ENCODE measurements around the gene SCAF1. TPM values are rescaled to one million over a fixed set of nuclear protein-coding genes. Genes with fewer than 3 reads are reported as not detected.
A peak's percentile ranks its signal among the peaks of the same experiment; 100 is the strongest.
"Not testable (repeated sequence)": the region's sequence is repeated elsewhere in the genome, so short reads cannot be mapped to it uniquely, and the experiment has no call there.

SCAF1 gene
- total and polyA plus RNA-seq, 7 donors, result 23.0 to 72.9 (median 45.5) TPM

DNA sequence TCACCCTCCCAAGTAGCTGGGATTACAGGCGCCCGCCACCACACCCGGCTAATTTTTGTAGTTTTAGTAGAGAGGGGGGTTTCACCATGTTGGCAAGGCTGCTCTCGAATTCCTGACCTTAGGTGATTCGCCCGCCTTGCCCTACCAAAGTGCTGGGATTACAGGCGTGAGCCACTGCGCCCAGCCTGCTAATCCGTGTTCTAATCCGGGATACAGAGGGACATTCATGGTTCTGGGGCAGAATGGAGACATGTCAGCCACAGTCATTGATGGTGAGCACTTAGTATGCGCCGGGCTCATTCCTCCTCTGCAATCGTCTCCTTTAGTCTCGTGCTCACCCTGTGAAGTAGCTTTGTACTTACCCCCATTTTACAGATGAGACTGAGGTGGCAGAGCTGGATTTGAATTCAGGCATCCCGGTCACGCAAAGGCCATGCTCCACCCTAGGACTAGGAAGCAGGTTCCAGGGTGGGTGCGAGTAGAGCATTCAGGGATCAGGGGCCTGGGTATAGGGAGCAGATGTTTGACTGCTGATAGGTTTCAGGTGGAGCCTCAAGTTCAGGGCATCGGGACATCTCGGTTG lies 10.3 kb upstream of the SCAF1 start:
- Histone ChIP-seq H3K9me3 (no peaks in the 10 kb centered on the region), H3K36me3 (ENCODE audit: insufficient read depth in 1 of 2, low read depth in 1 of 2) (peaks cover 0 to 16% of the 10 kb centered on the region in 2 donors), H3K4me3 (no peak overlapping the region), H3K27me3 (ENCODE audit: insufficient read depth in 3 of 3, low read length in 2 of 3) (peaks cover 0 to 4% (median 0%) of the 10 kb centered on the region in 3 donors), H3K4me1 (no peaks in the 10 kb centered on the region), H3K27ac (no peak overlapping the region)
- intact Hi-C loops (cut with DNase I), result no loop called here
- TF ChIP-seq, protein P1, sequence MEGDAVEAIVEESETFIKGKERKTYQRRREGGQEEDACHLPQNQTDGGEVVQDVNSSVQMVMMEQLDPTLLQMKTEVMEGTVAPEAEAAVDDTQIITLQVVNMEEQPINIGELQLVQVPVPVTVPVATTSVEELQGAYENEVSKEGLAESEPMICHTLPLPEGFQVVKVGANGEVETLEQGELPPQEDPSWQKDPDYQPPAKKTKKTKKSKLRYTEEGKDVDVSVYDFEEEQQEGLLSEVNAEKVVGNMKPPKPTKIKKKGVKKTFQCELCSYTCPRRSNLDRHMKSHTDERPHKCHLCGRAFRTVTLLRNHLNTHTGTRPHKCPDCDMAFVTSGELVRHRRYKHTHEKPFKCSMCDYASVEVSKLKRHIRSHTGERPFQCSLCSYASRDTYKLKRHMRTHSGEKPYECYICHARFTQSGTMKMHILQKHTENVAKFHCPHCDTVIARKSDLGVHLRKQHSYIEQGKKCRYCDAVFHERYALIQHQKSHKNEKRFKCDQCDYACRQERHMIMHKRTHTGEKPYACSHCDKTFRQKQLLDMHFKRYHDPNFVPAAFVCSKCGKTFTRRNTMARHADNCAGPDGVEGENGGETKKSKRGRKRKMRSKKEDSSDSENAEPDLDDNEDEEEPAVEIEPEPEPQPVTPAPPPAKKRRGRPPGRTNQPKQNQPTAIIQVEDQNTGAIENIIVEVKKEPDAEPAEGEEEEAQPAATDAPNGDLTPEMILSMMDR (IDR thresholded peaks at IDR 0.05), result no peak
- DNase-seq (no peak), ATAC-seq (peak in 1 of 4 donors; percentile 10)
- WGBS, 3 donors, result 83 to 85% (median 84%) methylated on average over 19 of the region's 19 CpGs

DNA sequence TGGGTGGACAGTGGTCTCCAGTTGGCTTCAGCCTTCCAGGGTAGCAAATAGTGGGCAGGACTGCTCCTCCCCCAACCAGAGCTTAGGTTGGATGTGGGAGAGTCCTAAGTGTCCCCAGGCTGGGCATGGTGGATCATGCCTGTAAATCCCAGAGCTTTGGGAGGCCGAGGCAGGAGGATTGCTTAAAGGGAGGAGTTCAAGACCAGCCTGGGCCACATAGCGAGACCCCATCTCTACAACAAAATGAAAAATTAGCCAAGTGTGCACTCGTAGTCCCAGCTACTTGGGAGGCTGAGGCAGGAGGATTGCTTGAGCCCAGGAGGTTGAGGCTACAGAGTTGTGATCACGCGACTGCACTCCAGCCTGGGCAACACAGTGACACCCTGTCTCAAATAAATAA lies 9.4 kb upstream of the SCAF1 start:
- TF ChIP-seq, protein P1 (IDR thresholded peaks at IDR 0.05), result no peak
- no peak for DNase-seq
- Histone ChIP-seq H3K27me3 (ENCODE audit: insufficient read depth in 3 of 3, low read length in 2 of 3) (peaks cover 0 to 4% (median 0%) of the 10 kb centered on the region in 3 donors), H3K4me1 (no peaks in the 10 kb centered on the region), H3K27ac (no peak overlapping the region), H3K9me3 (no peaks in the 10 kb centered on the region), H3K4me3 (no peak overlapping the region), H3K36me3 (ENCODE audit: insufficient read depth in 1 of 2, low read depth in 1 of 2) (peaks cover 0 to 11% of the 10 kb centered on the region in 2 donors)
- no peak for ATAC-seq
- 87 to 95% (median 92%) methylated on average over 5 of the region's 5 CpGs for WGBS, 3 donors
- intact Hi-C loops (cut with DNase I), result no loop called here

DNA sequence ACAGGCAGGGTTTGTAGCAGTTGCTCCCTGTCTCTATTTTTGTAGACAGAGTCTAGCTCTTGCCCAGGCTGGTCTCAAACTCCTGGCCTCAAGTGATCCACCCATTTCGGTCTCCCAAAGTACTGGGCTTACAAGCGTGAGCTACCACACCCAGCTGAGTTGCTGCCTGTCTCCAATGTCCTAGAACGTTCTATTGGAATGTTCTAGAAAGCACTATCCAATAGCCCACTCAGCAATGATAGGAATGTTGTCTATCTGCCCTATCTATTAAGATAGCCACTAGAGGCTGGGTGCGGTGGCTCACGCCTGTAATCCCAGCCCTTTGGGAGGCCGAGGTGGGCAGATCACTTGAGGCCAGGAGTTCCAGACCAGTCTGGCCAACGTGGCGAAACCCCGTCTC lies 8.7 kb upstream of the SCAF1 start:
- WGBS, 3 donors, result 53 to 72% (median 60%) methylated on average over 9 of the region's 9 CpGs
- not testable (repeated sequence) for ATAC-seq

DNA sequence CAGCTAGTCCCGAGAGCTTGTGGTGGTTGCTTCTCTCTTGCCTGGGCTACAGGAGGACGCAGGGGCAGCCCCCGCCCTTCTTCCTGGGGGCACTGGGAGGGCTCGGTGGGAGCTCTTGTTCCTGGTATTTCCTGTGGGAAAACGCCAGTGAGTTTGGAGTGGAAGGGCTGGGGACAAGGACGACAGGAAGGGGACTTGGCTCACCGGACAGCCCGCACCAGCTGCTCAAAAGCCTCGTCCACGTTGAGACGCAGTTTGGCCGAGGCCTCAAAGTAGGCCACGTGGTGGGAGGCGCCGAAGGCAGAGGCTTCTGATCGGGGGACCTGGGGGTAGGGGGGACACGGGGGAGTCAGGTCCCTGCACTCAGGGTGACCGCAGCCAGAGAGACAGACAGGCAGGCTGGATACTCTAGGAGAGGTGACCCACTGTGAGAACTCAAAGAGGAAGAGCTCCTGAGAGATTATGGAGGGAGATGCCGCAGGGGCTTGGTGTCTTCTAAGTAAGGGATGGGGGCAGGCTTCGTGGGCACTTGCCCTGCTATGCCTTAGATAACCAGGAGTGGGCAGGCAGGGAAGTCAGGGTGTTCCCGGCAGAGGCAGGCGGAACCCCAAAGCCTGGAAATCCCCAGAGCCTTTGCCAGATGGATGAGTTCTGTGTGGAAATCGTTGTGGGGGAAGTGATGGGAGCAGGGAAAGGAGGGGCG lies 6.3 kb upstream of the SCAF1 start:
- WGBS, 3 donors, result 30 to 52% (median 36%) methylated on average over 22 to 24 of the region's 24 CpGs
- intact Hi-C loops (cut with DNase I), result loop anchor here (5.0 kb wide), 1 partner anchor 43 kb away; the partner anchor contains the start of gene PRR12 (in 2 of the 2)
- DNase-seq (no peak), ATAC-seq (no peak)
- Histone ChIP-seq H3K27ac (peak overlapping the region; percentile 2), H3K4me1 (peaks cover 14% of the 10 kb centered on the region), H3K4me3 (no peak overlapping the region), H3K36me3 (ENCODE audit: insufficient read depth in 1 of 2, low read depth in 1 of 2) (peaks cover 0 to 11% of the 10 kb centered on the region in 2 donors), H3K9me3 (no peaks in the 10 kb centered on the region), H3K27me3 (ENCODE audit: insufficient read depth in 3 of 3, low read length in 2 of 3) (peaks cover 0 to 4% (median 0%) of the 10 kb centered on the region in 3 donors)
- TF ChIP-seq, protein P1 (IDR thresholded peaks at IDR 0.05), result no peak

More for the DNA sequence above, 8.7 kb upstream of the SCAF1 start:
- H3K27me3 ChIP-seq (ENCODE audit: insufficient read depth in 3 of 3, low read length in 2 of 3); DNase-seq; intact Hi-C loops (cut with DNase I); H3K4me1 ChIP-seq; H3K9me3 ChIP-seq; H3K4me3 ChIP-seq; H3K27ac ChIP-seq: not testable (repeated sequence)
- peaks cover 0 to 11% of the 10 kb centered on the region in 2 donors for H3K36me3 ChIP-seq (ENCODE audit: insufficient read depth in 1 of 2, low read depth in 1 of 2)

DNA sequence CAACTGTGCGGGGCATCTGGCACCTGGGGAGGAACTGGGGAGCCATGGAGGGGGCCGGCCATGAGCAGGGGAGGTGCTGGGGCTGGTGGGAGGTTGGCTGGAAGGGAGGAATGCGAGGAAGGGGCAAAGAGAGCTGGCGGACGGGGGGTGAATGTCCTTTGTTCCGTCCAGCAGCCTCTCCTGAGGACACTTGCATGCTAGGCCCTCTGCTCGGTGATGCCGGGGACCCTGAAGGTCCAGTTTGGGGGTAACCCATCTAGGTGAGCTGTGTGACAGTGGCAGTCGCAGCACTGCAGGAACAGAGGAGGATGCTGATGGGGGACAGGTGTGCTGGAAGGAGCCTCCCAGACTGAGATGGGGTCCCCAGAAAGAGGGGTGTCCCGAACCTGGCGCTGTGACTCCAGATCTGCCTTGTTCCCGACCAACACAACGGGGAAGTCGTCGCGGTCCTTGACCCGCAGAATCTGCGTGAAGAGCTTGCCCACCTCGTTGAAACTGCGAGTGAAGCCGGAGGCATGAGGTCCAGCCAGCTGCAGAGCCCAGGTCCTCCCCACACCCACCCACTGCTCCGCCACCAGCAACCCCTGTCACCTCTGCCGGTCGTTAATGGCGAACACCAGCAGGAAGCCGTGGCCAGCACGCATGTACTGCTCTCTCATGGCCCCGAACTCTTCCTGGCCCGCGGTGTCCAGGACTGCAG lies 5.6 kb upstream of the SCAF1 start:
- H3K9me3 ChIP-seq, result no peaks in the 10 kb centered on the region
- H3K4me1 ChIP-seq, result peaks cover 14% of the 10 kb centered on the region
- TF ChIP-seq, protein P1 (IDR thresholded peaks at IDR 0.05), result no peak
- ATAC-seq (no peak), DNase-seq (no peak)
- H3K27me3 ChIP-seq (ENCODE audit: insufficient read depth in 3 of 3, low read length in 2 of 3), result peaks cover 0 to 4% (median 0%) of the 10 kb centered on the region in 3 donors
- WGBS, 3 donors, result 61 to 70% (median 68%) methylated on average over 28 to 30 of the region's 30 CpGs
- H3K4me3 ChIP-seq, result no peak overlapping the region
- H3K27ac ChIP-seq, result no peak overlapping the region
- intact Hi-C loops (cut with DNase I), result loop anchor here (5.0 kb wide), 1 partner anchor 44 kb away; the partner anchor contains the start of gene PRR12 (in 2 of the 2)
- H3K36me3 ChIP-seq (ENCODE audit: insufficient read depth in 1 of 2, low read depth in 1 of 2), result peaks cover 0 to 11% of the 10 kb centered on the region in 2 donors

Measured in psoas muscle (tissue), 8 donors.